LNCAP (cell line): ENCODE results near the gene COL5A1.

Experiments
- CTCF ChIP-seq: fragments of 450-650 bp; IDR thresholded peaks from 2 replicates; pipeline ENCODE4 v1.5.1; 2017; ENCODE audit warnings: mild to moderate bottlenecking

COL5A1 gene

GRCh38 chr9:134870301-134870694, 228.7 kb downstream of the COL5A1 start:
- TF ChIP-seq CTCF: no peak

GRCh38 chr9:134870746-134871662, 229.4 kb downstream of the COL5A1 start:
- TF ChIP-seq CTCF: no peak

- no peak for TF ChIP-seq CTCF
These were observed 230.2 kb downstream of the COL5A1 start for GRCh38 chr9:134871697-134872340.

GRCh38 chr9:134872482-134873231, 231.1 kb downstream of the COL5A1 start:
- no peak for TF ChIP-seq CTCF

GRCh38 chr9:134875371-134875770, 233.8 kb downstream of the COL5A1 start:
- no peak for TF ChIP-seq CTCF

GRCh38 chr9:134877541-134877940, 235.9 kb downstream of the COL5A1 start:
- no peak for TF ChIP-seq CTCF

- TF ChIP-seq CTCF: no peak
These were observed 238.3 kb downstream of the COL5A1 start for GRCh38 chr9:134879664-134880483.
